ENCODE results near the gene ADAMTSL3. TPM values are rescaled to one million over a fixed set of nuclear protein-coding genes. Genes with fewer than 3 reads are reported as not detected.

ADAMTSL3 gene
- total RNA-seq, 1 donor from 2014 or later: 0.64 TPM

GRCh38 chr15:83918011-83918410 lies 264.1 kb downstream of the ADAMTSL3 start:
- H3K36me3 Mint-ChIP-seq (ENCODE audit: low read depth, unreplicated experiment): no peaks in the 10 kb centered on the region
- DNase-seq (ENCODE audit: low spot score): no peak
- H3K9me3 Mint-ChIP-seq (ENCODE audit: unreplicated experiment): no peaks in the 10 kb centered on the region
- H3K27ac Mint-ChIP-seq (ENCODE audit: unreplicated experiment): no peak overlapping the region
- H3K4me3 Mint-ChIP-seq (ENCODE audit: unreplicated experiment): no peak overlapping the region
- no peaks in the 10 kb centered on the region for H3K27me3 Mint-ChIP-seq (ENCODE audit: unreplicated experiment)
- no peak for TF ChIP-seq CTCF (IDR thresholded peaks at IDR 0.05; ENCODE audit: unreplicated experiment)
- H3K4me1 Mint-ChIP-seq (ENCODE audit: unreplicated experiment): no peaks in the 10 kb centered on the region

- H3K27ac Mint-ChIP-seq (ENCODE audit: unreplicated experiment): no peak overlapping the region
- H3K27me3 Mint-ChIP-seq (ENCODE audit: unreplicated experiment): no peaks in the 10 kb centered on the region
- no peak for DNase-seq (ENCODE audit: low spot score)
- H3K9me3 Mint-ChIP-seq (ENCODE audit: unreplicated experiment): no peaks in the 10 kb centered on the region
- H3K36me3 Mint-ChIP-seq (ENCODE audit: low read depth, unreplicated experiment): no peaks in the 10 kb centered on the region
- no peak overlapping the region for H3K4me3 Mint-ChIP-seq (ENCODE audit: unreplicated experiment)
- TF ChIP-seq CTCF (IDR thresholded peaks at IDR 0.05; ENCODE audit: unreplicated experiment): no peak
- H3K4me1 Mint-ChIP-seq (ENCODE audit: unreplicated experiment): no peaks in the 10 kb centered on the region
Measured at GRCh38 chr15:83919319-83919830, 265.5 kb downstream of the ADAMTSL3 start.

- Mint-ChIP-seq H3K9me3 (ENCODE audit: unreplicated experiment) (no peaks in the 10 kb centered on the region), H3K27ac (ENCODE audit: unreplicated experiment) (no peak overlapping the region), H3K27me3 (ENCODE audit: unreplicated experiment) (no peaks in the 10 kb centered on the region), H3K4me3 (ENCODE audit: unreplicated experiment) (no peak overlapping the region), H3K4me1 (ENCODE audit: unreplicated experiment) (no peaks in the 10 kb centered on the region), H3K36me3 (ENCODE audit: low read depth, unreplicated experiment) (no peaks in the 10 kb centered on the region)
- no peak for TF ChIP-seq CTCF (IDR thresholded peaks at IDR 0.05; ENCODE audit: unreplicated experiment)
- no peak for DNase-seq (ENCODE audit: low spot score)
Measured at GRCh38 chr15:83919978-83920510, 266.1 kb downstream of the ADAMTSL3 start.

- TF ChIP-seq CTCF (IDR thresholded peaks at IDR 0.05; ENCODE audit: unreplicated experiment): no peak
- H3K36me3 Mint-ChIP-seq (ENCODE audit: low read depth, unreplicated experiment): no peaks in the 10 kb centered on the region
- H3K4me1 Mint-ChIP-seq (ENCODE audit: unreplicated experiment): no peaks in the 10 kb centered on the region
- no peaks in the 10 kb centered on the region for H3K27me3 Mint-ChIP-seq (ENCODE audit: unreplicated experiment)
- H3K27ac Mint-ChIP-seq (ENCODE audit: unreplicated experiment): no peak overlapping the region
- DNase-seq (ENCODE audit: low spot score): no peak
- no peaks in the 10 kb centered on the region for H3K9me3 Mint-ChIP-seq (ENCODE audit: unreplicated experiment)
- no peak overlapping the region for H3K4me3 Mint-ChIP-seq (ENCODE audit: unreplicated experiment)
Measured at GRCh38 chr15:83922649-83923294, 268.8 kb downstream of the ADAMTSL3 start.

GRCh38 chr15:83926116-83926515 lies 272.2 kb downstream of the ADAMTSL3 start:
- no peak for TF ChIP-seq CTCF (IDR thresholded peaks at IDR 0.05; ENCODE audit: unreplicated experiment)
- Mint-ChIP-seq H3K9me3 (ENCODE audit: unreplicated experiment) (no peaks in the 10 kb centered on the region), H3K27me3 (ENCODE audit: unreplicated experiment) (no peaks in the 10 kb centered on the region), H3K4me1 (ENCODE audit: unreplicated experiment) (no peaks in the 10 kb centered on the region), H3K36me3 (ENCODE audit: low read depth, unreplicated experiment) (no peaks in the 10 kb centered on the region), H3K4me3 (ENCODE audit: unreplicated experiment) (no peak overlapping the region), H3K27ac (ENCODE audit: unreplicated experiment) (no peak overlapping the region)
- no peak for DNase-seq (ENCODE audit: low spot score)
